Neuronal stem cell (in vitro differentiated cells): ENCODE results near the gene TCEA2.

Experiments
- DNase-seq: peaks from one replicate; pipeline ENCODE4 v3.0.0-alpha.2; 2013; ENCODE audit warnings: low spot score
- H2AFZ ChIP-seq: one replicate; pipeline ENCODE4 v1.6.1; 2013; ENCODE audit warnings: mild to moderate bottlenecking, low read length, inconsistent platforms
- H2AK5ac ChIP-seq: 2 replicates; pipeline ENCODE4 v1.6.1; 2013; ENCODE audit warnings: low read depth, mild to moderate bottlenecking, inconsistent platforms, low read length, moderate library complexity, mixed read lengths
- H2BK120ac ChIP-seq: 2 replicates; pipeline ENCODE4 v1.6.1; 2013; ENCODE audit warnings: low read depth, mild to moderate bottlenecking, inconsistent platforms, low read length, moderate library complexity, mixed read lengths
- H2BK12ac ChIP-seq: one replicate; pipeline ENCODE4 v1.6.1; 2013; ENCODE audit warnings: low read length, inconsistent platforms
- H2BK15ac ChIP-seq: 2 replicates; pipeline ENCODE4 v1.6.1; 2013; ENCODE audit warnings: mild to moderate bottlenecking, low read length, inconsistent platforms, mixed read lengths
- H2BK5ac ChIP-seq: one replicate; pipeline ENCODE4 v1.6.1; 2013; ENCODE audit warnings: inconsistent platforms, mild to moderate bottlenecking, low read length, moderate library complexity
- H3K14ac ChIP-seq: one replicate; pipeline ENCODE4 v1.6.1; 2013; ENCODE audit warnings: low read length, inconsistent platforms
- H3K18ac ChIP-seq: 2 replicates; pipeline ENCODE4 v1.6.1; 2013; ENCODE audit warnings: low read length, inconsistent platforms
- H3K23ac ChIP-seq: 2 replicates; pipeline ENCODE4 v1.6.1; 2013; ENCODE audit warnings: low read depth, mild to moderate bottlenecking, mixed read lengths, low read length, inconsistent platforms; ENCODE audit not compliant: poor library complexity
- H3K27ac ChIP-seq: replicated peaks from 3 replicates; pipeline ENCODE4 v1.5.1; 2013; ENCODE audit warnings: low read length, inconsistent platforms
- H3K27me3 ChIP-seq, 3 experiments: 2 replicates each; pipeline ENCODE4 v1.6.1; 2013; ENCODE audit warnings: low read length in 3 of 3, mild to moderate bottlenecking in 2 of 3, inconsistent platforms in 1 of 3, low read depth in 1 of 3, mixed read lengths in 1 of 3, moderate library complexity in 1 of 3; ENCODE audit not compliant: control insufficient read depth in 3 of 3, insufficient read depth in 3 of 3
- H3K36me3 ChIP-seq, 2 donors: replicated peaks in 1 of 2; 2 replicates each; pipeline ENCODE4 v1.6.1; 2013; ENCODE audit warnings: low read length in 2 of 2; ENCODE audit not compliant: control insufficient read depth in 2 of 2, insufficient read depth in 2 of 2
- H3K4ac ChIP-seq: 2 replicates; pipeline ENCODE4 v1.6.1; 2013; ENCODE audit warnings: inconsistent platforms, mild to moderate bottlenecking, low read length, moderate library complexity
- H3K4me1 ChIP-seq, 2 donors: 1 replicate in 1 of 2; 2 replicates in 1 of 2; pipeline ENCODE4 v1.6.1; 2013; ENCODE audit warnings: low read length in 2 of 2, low read depth in 1 of 2; ENCODE audit not compliant: control insufficient read depth in 2 of 2, insufficient read depth in 1 of 2
- H3K4me2 ChIP-seq: one replicate; pipeline ENCODE4 v1.6.1; 2013; ENCODE audit warnings: mild to moderate bottlenecking, low read length, inconsistent platforms; ENCODE audit not compliant: insufficient read depth, poor library complexity, severe bottlenecking
- H3K4me3 ChIP-seq, 2 donors: 2 replicates each; pipeline ENCODE4 v1.5.1; 2013; ENCODE audit warnings: low read length in 2 of 2, mild to moderate bottlenecking in 2 of 2, inconsistent platforms in 1 of 2, moderate library complexity in 1 of 2
- H3K79me1 ChIP-seq: one replicate; pipeline ENCODE4 v1.6.1; 2013; ENCODE audit warnings: low read depth, mild to moderate bottlenecking, inconsistent platforms, low read length, moderate library complexity
- H3K9ac ChIP-seq: one replicate; pipeline ENCODE4 v1.6.1; 2013; ENCODE audit warnings: mild to moderate bottlenecking, low read depth, low read length, inconsistent platforms; ENCODE audit not compliant: poor library complexity
- H3K9me3 ChIP-seq, 2 donors: replicated peaks in 1 of 2; 2 replicates each; pipeline versions ENCODE3 to v1.6.1; 2013; ENCODE audit warnings: low read length in 2 of 2, mild to moderate bottlenecking in 2 of 2, inconsistent platforms in 1 of 2, low read depth in 1 of 2, mixed read lengths in 1 of 2, moderate library complexity in 1 of 2; ENCODE audit not compliant: control insufficient read depth in 2 of 2, insufficient read depth in 1 of 2
- H4K8ac ChIP-seq: one replicate; pipeline ENCODE4 v1.6.1; 2013; ENCODE audit warnings: low read depth, mild to moderate bottlenecking, inconsistent platforms, low read length, moderate library complexity
- H4K91ac ChIP-seq: one replicate; pipeline ENCODE4 v1.6.1; 2013; ENCODE audit warnings: low read length, low read depth, mild to moderate bottlenecking, inconsistent platforms; ENCODE audit not compliant: poor library complexity
- WGBS, 2 donors: extraction: QIAGEN DNeasy Blood & Tissue Kit; methylation state at CpG; one replicate each; pipeline ENCODE4 v1.1.7; 2013; ENCODE audit warnings: missing lambda C conversion rate in 2 of 2, mixed read lengths in 1 of 2; ENCODE audit not compliant: insufficient read length in 2 of 2, insufficient replicate concordance in 1 of 2; ENCODE audit errors: extremely low coverage in 2 of 2; 5-methylcytosine and 5-hydroxymethylcytosine counted together

The TCEA2 gene

DNA sequence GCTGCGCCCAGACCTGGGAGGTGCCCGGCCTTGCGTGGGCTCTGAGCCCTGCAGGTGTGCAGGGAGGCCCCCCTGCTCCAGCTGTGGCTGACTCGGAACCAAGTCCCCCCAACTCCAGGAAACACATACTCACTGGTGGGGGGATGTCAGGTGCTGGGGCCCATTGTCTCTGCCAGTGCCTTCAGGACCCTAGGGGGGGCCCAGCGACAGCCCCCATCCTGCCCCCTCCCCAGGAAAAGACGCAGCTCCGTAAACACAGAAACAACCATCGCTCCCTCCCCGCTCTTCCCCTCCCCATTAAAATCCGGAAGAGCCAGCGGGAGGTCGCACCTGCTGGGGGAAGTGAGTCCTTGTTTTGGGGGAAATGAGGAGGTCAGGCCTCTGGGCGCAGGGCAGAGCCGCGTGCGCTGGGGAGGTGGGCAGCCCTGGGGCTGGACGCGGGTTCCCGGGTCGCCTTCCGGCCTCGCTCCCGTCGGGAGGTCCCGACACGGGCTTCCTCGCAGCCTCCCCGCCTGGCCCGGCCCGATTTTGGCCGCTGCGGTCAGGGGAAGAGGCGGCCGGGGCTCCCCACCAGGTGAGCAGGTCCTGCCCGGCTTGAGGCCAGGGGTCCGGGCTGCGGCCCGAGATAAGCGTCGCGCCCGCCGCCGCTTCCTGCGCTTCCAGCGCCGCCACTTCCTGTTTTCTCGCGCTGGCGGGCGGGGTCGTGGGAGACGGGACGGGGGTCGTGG is 20.8 kb upstream of the TCEA2 start:
- peak overlapping the region; percentile 79 for H2AK5ac ChIP-seq
- WGBS, 2 donors: no CpG with 5 or more reads among the region's 55 CpGs

DNA sequence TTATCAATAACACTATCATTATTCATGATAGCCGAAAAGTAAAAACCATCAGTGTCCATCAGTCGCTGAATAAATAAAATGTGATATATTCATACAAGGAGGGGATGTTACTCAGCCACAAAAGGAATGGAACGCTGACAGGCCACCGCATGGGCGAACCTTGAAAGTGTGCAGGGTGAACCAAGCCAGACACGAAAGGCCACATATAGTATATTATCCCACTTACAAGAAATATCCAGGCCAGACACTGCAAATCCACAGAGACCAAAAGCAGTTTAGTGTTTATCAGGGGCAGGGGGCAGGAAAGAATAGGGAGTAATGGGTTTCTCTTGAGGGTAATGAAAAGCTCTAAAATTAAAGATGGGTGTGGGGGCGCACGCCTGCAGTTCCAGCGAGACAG is 19.2 kb upstream of the TCEA2 start:
- Histone ChIP-seq H3K9me3 (peaks cover 0 to 2% of the 10 kb centered on the region in 2 donors), H3K4ac (no peak overlapping the region), H3K79me1 (no peaks in the 10 kb centered on the region), H2BK120ac (no peak overlapping the region), H2BK15ac (no peak overlapping the region), H3K4me3 (no peak overlapping the region), H3K23ac (no peak overlapping the region), H3K27ac (no peak overlapping the region), H4K8ac (no peak overlapping the region), H3K18ac (no peak overlapping the region), H3K4me1 (peaks cover 8 to 19% of the 10 kb centered on the region in 2 donors), H2BK12ac (no peak overlapping the region), H4K91ac (no peak overlapping the region), H2AK5ac (no peak overlapping the region), H2AFZ (no peak overlapping the region), H3K14ac (no peak overlapping the region), H3K36me3 (no peaks in the 10 kb centered on the region), H3K9ac (no peak overlapping the region), H3K4me2 (no peak overlapping the region), H3K27me3 (peaks cover 41 to 95% (median 93%) of the 10 kb centered on the region in 3 experiments), H2BK5ac (no peak overlapping the region)
- WGBS, 2 donors: 100% methylated on average over 1 of the region's 9 CpGs; no CpG with 5 or more reads in 1 of the 2 donors
- no peak for DNase-seq

More for the DNA sequence above, 20.8 kb upstream of the TCEA2 start:
- H2BK15ac ChIP-seq: peak overlapping the region; percentile 11
- H3K27ac ChIP-seq: no peak overlapping the region
- H4K8ac ChIP-seq: no peak overlapping the region
- H2AFZ ChIP-seq: peak overlapping the region; percentile 88
- H3K79me1 ChIP-seq: no peaks in the 10 kb centered on the region
- H3K4me2 ChIP-seq: peak overlapping the region; percentile 64
- no peaks in the 10 kb centered on the region for H3K36me3 ChIP-seq
- no peak overlapping the region for H3K14ac ChIP-seq
- no peak overlapping the region for H2BK12ac ChIP-seq
- H3K9ac ChIP-seq: peak overlapping the region; percentile 21
- H2BK5ac ChIP-seq: no peak overlapping the region
- H2BK120ac ChIP-seq: no peak overlapping the region
- peaks cover 37 to 93% (median 82%) of the 10 kb centered on the region in 3 experiments for H3K27me3 ChIP-seq
- peak overlapping the region; percentile 92 for H3K18ac ChIP-seq
- no peak for DNase-seq
- H3K4me3 ChIP-seq: peak overlapping the region; percentile 37 to 67
- H3K4me1 ChIP-seq: peaks cover 8 to 19% of the 10 kb centered on the region in 2 donors
- H3K4ac ChIP-seq: no peak overlapping the region
- H3K9me3 ChIP-seq: peaks cover 0 to 2% of the 10 kb centered on the region in 2 donors
- no peak overlapping the region for H4K91ac ChIP-seq
- H3K23ac ChIP-seq: peak overlapping the region; percentile 80

DNA sequence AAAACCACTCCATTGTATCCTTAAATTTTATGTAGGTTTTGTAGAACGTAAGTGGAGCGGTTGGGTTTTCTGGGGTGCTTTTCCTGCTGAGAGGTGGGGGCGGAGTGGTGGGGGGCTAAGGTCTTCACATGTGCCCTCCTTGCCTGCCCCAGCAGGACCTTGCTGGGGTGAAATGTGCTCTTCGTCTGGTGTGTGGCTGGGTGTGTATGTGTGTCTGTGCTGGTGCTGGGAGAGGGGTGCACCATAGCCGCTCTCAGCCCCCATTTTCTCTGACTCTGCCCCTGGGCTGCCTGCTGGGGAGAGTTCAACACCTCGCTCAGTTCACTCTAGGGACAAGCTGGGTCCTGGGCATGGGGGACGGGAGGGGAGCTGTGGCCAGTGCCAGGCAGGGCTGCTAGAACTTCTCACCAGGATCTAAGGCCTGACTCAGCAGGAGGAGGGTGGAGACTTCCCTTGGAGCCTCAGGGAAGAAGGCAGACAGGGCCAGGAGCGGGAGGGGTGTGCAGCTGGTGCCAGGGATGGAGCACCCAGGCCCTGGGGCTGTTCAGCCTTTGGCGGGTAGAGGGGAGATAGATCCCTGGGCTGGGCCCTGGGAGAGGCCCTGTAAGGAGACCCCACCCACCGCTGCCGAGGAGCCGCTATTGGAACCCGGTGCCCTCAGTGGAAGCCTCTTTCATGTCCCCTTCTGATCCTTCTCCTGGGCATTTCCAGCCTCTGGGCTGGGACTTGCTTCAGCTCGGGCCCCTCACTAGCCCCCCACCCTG is 18.3 kb upstream of the TCEA2 start:
- peaks cover 41 to 91% (median 89%) of the 10 kb centered on the region in 3 experiments for H3K27me3 ChIP-seq
- H3K27ac ChIP-seq: no peak overlapping the region
- no peak overlapping the region for H2BK12ac ChIP-seq
- H3K9ac ChIP-seq: no peak overlapping the region
- no CpG with 5 or more reads among the region's 14 CpGs for WGBS, 2 donors
- H3K18ac ChIP-seq: peak overlapping the region; percentile 19
- peaks cover 0 to 2% of the 10 kb centered on the region in 2 donors for H3K9me3 ChIP-seq
- H2AFZ ChIP-seq: no peak overlapping the region
- no peak overlapping the region for H2BK5ac ChIP-seq
- no peak overlapping the region for H3K4ac ChIP-seq
- H4K8ac ChIP-seq: no peak overlapping the region
- H3K23ac ChIP-seq: no peak overlapping the region
- no peak overlapping the region for H3K4me2 ChIP-seq
- DNase-seq: no peak
- H2BK120ac ChIP-seq: no peak overlapping the region
- H3K79me1 ChIP-seq: no peaks in the 10 kb centered on the region
- H4K91ac ChIP-seq: no peak overlapping the region
- no peak overlapping the region for H2BK15ac ChIP-seq
- H3K14ac ChIP-seq: no peak overlapping the region
- no peak overlapping the region for H3K4me3 ChIP-seq
- peak overlapping the region; percentile 89 for H2AK5ac ChIP-seq
- peaks cover 5 to 13% of the 10 kb centered on the region in 2 donors for H3K4me1 ChIP-seq
- no peaks in the 10 kb centered on the region for H3K36me3 ChIP-seq
